ENCODE results near the gene APEH.
A peak's percentile ranks its signal among the peaks of the same experiment; 100 is the strongest.

APEH gene

DNA sequence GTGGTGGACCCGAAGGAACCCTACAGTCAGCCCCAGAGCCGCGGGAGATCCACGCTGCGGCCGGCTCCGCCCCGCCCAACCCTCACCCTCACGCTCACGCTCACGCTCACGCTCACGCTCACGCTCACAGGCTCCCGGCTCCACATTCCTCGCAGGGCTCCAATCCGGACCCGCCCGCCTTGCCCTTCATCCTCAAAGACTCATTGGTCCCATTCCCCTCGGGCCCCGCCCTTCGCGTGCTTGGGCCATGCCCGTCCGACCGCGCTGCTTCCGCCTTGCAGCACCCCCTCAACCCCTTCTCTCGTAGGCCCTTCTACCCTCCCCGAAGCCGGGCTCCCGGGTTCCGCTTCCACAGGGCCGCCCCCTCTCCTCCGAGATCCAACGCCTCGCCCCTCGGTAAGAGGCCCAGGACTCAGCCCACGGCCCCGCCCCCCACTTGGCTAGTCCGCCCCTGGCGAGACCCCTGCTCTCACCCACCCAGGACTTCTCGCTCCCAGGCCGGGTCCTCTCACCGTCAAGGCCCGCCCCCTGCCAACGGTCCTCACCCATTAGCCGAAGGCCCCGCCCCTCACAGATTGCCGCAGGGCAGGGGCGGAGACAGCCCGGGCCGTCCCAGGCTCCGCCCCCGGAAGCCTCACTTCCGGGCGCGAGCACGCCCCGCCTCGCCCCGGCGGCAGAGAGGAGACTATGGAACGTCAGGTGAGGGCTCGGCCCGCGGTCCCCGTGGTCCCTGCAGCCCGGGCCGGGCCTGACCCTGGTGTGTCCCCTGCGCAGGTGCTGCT lies at the start of gene APEH:
Gene APEH, plus strand, starts transcription at position 637 of the 782 bp plus-strand sequence. Its CDS starts 51 bp downstream, at position 688.
- peak; percentile 98 for DNase-seq

DNA sequence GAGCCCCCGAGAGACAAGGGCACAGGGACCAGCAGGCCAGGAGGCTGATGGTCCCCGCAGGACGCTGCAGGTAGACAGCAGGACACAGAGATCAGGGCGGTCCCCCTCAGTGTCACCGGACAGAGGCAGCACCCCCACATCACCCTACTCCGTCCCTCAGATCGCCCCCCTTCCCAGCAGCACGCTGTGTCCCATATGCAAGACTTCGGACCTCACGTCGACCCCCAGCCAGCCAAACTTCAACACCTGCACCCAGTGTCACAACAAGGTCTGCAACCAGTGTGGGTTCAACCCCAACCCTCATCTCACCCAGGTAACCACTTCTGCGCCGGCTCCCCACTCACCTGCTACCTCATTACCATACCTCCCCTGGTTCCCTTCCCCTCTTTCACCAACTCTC lies 49.1 kb upstream of the APEH start:
- DNase-seq, result no peak

DNA sequence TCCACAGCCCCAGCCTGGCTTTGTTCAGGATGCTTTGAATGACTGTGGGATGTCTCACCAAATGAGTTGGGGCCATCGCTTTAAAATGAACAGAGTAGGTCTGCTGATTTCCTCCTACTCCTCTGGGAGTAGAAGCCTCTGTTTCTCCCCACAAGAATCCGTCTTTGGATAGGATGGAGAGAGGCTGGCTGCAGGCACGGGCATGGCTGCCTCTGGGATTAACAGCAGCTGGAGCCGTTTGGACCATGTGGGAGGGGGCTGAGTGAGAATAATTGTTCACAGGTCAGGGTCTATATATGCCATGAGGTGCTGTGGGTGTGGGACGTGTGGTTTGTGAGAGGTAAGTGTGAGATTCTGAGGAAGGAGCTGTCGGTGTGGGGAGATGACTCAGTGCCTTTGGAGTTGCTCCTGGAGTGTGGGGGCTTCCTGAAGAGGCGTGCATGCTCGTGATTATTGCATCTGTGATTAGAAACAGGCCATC lies 48.0 kb upstream of the APEH start:
- peak; percentile 86 for DNase-seq

DNA sequence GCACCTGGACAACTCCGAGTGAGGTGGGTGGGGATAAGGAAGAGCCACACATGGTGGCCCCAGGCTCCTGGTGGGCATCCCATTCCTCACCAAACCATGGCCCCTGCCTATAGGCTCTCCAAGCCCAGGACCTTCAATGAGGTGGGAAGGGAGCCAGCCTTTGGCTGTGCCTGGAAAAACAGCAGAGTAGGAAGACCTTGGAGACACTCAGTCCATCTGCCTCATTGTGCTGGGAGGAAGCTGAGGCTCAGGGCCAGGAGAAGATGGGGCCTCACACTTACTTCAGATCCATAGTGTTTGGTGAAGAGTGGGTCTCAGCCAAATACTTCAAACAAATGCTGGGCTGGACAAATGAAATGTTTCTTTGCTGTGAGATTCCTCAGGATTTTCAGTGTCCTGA lies 47.4 kb upstream of the APEH start:
- DNase-seq, result no peak

DNA sequence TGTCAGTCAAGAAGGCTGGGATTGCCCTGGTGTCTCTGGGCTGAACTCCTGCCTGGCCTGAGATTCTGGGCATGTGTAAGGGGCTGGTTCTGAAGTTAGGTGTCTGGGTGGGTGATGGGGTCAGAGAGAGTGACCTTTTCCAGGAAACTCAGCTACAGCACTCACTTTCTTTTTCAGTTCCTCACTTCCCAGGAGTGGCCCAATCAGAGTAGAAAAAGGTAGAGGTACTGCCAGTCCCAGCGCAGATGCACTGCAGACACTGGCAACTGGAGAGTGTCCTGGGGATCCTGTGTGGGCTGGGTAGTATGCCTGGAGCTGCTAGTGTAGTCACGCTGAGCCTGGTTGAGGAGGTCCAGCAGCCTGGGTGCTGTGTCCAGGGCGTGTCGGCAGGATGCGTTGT lies 46.5 kb upstream of the APEH start:
- DNase-seq, result no peak

DNA sequence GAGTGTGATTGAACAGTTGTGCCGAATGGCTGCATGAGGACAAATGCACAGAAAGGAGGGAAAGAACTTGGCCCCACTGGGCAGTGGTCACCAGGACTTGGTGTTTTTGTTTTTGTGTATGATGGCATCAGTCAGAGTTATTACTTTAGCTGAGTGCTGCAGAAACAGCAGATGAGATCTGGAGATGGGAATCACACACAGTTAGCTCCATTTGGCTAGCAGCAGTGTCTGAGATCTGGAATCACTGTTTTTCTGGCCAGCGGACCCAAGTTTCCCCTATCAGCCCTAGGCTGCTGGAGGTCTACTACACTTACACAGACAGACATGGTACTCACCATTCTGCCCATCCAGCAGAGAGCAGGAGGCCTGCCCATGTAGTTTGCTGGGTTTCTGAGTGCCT lies 45.9 kb upstream of the APEH start:
- DNase-seq, result no peak

DNA sequence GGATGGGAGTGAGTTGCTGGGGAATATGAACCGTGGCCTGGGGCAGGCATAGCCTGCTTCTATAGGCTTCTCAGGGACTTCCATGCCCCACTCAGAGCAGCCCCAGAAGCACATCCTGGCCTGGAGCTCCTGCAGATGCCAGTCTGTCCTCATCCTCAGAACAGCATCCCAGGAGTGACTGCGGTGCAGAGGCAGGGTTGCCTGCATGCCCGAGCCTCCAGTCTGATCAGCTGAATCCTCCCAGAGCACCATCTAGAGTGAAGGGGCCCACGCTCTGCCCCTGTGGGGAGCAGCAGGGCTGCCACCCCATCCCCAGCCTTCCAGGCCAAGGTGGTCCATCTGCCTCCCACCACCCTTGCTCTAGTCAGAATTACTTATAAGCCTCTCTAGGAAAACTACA lies 44.7 kb upstream of the APEH start:
- DNase-seq, result no peak

DNA sequence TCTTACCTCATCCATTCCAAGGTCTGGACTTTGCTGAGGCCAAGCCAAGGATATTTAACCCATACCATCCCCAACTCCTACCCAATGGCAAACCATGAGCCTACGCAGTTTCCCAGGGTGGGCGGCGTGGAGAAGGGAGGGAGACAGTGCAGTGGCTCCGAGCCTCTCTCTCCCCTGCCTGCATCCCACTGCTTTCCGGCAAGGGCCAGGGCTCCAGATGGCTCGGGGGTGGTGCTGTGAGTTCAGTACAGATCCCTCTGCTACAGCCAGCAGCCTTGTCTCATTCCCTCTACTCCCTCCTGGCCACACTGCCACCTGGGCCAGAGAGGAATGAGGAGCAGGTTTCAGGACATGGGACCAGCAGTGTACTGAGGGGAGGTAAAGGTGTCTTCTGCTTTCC lies 44.3 kb upstream of the APEH start:
- no peak for DNase-seq

DNA sequence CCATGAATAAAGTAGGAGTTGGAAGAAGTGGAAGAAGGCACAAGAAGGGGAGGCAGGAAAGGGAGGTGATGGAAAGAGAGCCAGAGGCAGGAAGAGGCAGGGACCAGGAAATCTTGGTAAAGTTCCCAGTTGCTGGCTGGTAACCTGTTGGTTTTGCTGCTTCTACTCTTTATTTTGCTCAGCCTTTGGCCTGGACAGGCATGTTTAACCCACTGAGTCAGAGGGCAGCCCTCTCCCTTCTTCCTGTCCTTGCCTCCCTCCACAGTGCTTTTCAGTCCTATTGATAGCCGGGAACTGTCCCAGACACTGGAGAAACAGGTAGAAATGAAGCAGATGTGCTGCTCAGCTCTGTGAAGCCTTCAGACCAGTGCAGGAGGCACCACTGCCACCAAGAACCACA lies 43.4 kb upstream of the APEH start:
- no peak for DNase-seq

DNA sequence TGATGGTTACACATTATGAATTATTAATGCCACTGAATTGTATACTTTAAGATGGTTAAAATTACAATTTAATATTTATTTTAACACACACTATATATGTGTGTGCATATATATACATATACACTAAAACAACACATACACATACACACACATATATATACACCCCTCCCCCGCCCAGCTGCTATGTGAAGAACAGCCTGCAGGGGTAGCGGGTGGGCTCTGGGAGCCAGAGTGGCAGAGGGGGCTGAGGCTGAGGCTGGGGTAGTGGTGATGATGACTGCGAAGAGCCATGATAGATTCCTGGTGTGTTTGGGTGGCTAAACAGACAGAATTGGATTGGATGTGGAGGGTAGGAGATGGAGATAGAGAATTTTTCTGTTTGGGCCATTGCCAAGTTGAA lies 39.4 kb upstream of the APEH start:
- DNase-seq, result no peak

DNA sequence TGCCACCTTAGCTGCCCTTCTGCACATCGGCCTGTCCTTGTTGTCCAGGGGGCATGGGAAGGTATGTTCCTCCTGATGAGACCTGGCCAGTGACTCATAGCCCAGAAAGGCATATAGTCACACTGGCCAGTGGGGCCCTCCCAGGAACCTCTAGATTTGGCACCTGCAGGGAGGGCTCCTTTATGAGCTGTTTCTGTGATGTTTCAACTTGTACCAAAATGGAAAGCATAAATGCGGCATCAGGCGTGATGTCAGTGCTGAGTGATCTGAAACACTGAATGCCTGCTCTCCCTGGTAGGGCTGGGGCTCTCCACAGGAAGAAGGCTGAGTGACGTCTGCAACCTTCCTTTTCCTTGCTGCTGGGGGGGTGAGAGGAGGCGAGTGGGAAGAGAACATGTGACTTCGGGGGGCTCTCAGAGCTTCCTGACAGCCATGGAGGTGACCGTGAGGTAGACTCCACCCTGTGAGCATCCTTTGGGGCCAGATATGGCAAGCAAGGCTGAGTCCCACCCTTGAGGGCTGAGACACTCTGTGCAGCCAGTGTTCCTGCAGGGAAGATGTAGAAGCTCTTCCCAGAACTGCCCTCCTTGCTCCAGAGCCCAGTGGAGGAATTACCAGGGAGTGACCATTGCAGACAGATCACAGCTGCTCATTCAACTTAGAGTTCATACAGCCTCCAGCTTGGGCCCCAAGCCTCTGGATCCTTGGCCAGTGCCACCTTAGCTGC lies 37.1 kb upstream of the APEH start:
- DNase-seq, result no peak

DNA sequence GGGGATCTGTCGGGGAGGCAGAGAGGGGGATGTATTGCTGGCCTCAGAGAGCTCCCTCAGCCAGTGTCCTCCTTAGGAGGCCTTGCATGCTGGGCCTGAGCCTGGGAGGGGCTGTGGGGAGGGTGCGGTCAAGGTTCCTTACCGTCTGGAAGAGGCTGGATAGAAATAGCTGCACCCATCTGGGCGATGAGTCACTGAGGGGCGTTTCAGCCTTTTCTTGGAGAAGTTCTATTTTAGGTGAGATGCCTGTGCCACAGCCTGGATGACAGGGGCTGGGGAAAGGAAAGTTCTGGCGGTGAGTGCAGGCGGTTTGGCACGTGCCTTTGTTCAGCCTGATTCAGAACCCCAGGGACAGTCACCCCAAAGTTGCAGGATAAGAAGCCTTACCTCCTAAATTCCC lies 35.7 kb upstream of the APEH start:
- peak; percentile 78 for DNase-seq

DNA sequence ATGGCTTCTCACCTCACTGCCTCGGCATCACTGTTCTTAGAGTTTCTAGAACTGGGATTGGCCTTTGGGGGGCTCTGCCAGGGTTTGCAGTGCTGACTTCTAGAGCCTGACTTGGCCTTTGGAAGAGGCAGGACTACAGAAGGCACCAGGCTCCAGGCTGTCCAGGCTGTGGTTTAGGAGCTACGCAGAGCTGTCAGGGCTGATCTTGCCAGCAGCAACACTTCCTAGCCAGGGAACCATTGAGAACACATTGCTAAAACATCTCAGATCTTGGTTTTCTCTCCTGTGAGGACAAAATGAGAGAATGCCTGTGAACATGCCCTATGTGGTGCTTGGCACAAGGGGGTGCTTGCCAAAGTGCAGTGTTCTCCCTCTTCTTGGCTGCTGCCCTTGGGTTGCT lies 34.6 kb upstream of the APEH start:
- DNase-seq, result no peak

DNA sequence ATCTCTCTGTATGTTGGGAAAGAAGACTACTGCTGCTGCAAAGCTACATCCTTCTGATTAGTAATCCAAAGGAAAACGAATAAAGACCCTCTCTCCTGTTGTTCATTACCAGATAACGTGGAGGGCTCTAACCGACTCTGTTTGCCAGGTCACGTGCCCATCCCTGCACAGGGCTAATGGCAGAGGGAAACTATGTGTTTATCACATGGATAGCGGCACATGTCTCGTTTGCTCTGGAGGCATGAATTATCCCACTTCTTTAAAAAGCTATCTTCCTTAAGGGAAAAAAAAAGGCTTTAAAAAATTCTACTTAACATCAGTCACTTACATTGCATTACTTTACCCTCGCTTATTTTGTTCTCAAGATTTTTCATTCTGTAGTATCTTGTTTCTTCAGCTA lies 32.9 kb upstream of the APEH start:
- DNase-seq, result no peak

DNA sequence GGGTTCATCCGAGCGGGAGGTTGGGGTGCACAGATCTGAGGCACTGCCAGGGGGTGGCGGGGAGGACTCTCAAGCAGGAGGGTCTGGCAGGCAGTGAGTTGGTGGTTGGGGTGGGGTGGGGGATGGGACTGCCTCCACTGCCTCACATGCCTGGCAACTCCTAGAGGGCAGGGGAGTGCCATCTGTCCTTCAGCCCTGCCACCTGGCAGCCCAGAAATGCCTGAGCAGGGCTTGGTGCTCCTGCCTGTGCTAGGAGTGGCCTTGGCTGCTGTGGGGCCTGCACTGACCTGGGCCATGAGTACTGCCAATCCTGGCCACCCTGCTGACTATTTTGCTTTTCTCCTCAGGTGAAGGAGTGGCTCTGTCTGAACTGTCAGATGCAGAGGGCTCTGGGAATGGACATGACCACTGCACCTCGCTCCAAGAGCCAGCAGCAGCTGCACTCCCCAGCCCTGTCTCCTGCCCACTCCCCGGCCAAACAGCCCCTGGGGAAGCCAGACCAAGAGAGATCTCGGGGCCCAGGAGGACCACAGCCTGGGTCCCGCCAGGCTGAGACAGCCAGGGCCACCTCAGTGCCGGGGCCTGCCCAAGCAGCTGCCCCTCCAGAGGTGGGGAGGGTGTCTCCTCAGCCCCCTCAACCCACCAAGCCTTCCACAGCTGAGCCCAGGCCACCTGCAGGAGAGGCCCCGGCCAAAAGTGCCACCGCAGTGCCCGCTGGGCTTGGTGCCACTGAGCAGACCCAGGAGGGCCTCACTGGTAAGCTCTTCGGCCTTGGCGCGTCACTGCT lies 32.0 kb upstream of the APEH start:
- DNase-seq, result no peak

DNA sequence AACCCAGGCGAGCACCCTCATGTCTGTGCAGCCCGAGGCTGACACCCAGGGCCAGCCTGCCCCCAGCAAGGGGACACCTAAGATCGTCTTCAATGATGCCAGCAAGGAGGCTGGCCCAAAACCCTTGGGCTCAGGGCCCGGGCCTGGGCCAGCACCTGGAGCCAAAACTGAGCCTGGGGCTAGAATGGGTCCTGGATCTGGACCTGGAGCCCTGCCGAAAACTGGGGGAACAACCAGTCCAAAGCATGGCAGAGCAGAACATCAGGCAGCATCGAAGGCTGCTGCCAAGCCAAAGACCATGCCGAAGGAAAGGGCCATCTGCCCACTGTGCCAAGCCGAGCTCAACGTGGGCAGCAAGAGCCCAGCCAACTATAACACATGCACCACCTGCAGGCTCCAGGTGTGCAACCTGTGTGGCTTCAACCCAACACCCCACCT lies 31.4 kb upstream of the APEH start:
- DNase-seq, result no peak

DNA sequence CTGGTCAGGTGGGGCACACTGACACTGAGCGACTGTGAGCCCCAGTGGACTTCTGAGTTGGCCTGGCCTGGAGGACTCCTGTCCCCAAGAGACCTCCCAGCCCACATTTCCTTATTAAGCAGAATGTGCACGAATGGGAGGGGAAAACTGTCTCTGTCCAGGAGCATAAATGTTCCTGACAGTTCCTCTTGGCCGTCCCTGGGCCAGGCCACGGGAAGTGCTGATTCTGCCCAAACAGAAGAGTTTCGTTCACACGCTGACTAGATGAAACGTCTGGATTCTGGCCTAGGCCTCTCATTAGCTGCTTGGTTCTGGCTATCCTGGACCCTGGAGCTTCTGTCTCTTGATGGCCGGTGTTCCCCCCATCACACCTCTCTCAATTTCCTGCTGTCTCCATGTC lies 29.5 kb upstream of the APEH start:
- DNase-seq, result no peak

DNA sequence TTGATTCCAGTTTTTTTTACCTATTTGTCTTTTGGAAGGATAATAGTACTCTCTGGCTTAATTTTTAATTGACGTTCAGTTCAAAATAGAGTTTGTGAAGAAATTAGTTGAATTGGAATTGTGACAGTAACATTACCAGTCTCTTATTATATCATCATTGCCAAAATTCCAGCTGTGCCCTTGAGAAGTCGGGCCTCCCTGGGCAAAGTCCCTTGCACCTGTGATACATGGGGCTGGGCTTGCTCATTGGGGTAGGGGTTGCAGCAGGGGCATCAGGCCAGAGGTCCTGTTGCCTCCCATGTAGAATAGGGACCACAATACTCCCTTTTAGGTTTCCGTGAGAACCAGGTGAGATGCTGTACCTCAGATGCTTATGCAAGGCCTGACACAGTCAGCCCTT lies 27.9 kb upstream of the APEH start:
- DNase-seq, result no peak

DNA sequence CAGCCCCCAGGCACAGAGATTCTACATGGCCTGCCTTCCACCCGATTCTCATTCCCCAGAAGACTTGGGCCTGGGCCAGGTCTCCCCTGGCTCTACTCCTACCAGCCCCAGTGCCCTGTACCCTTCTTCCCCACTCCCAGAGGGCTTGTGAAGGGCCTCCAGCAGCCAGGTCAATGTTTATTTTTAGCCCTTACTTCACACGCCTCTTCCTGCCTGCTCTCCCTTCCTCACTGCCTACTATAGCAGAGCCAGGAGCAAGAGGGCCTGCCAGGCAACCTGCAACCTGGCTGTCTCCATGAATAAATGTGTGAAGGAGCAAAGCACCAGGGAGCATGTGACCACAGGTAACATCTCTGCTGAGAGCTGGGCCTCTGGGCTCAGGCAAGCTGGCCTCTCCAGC lies 26.4 kb upstream of the APEH start:
- DNase-seq, result no peak

DNA sequence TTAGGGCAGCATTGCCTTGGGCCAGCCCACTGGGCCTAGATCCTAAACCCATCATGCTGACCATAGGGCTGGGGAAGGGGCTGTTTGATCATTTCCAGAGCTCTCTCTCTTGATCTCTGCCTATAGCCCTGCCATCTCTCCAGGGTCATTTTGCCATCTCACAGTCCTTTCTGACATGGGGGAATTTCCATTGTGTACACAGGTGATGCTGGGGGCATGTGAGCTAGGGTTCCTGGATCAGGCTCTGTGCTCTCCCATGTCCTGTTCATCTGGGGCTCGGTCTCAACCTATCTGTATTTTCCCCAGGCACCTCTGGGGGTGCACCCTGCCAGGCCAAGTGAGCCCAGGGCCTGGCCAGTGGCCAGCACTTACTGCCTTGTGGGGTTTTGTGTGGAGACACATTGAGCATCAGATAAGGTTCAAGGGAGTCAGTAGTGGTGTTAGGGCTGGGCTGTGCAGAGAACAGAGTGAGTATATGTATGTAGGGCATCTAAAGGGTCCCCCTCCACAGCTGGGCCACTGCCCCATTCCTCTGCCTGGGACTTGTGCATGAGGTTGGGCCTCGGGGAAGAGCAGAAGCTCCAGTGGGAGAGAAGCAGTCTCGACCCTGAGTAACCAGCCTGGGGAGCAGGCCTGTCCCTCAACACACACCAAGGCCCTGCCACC lies 25.7 kb upstream of the APEH start:
- no peak for DNase-seq

DNA sequence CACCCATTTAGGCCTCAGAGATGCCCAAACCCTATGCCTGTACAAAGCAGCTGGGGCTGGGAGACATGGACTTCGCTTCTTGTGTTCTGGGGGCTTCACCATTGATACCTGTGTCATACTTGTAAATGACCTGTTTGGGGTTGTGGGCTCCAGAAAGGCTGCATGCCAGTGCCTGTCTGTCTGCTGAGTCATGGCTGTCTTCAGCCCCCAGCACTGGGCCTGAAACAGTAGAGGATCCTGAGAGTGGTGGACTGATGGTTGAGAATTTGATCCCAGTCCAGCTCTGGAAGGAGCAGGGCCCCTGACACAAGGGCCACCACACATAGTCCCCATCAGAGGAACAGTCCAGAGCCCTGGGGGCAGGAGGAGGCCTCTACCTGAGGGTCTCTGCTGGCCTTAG lies 24.6 kb upstream of the APEH start:
- peak; percentile 25 for DNase-seq

DNA sequence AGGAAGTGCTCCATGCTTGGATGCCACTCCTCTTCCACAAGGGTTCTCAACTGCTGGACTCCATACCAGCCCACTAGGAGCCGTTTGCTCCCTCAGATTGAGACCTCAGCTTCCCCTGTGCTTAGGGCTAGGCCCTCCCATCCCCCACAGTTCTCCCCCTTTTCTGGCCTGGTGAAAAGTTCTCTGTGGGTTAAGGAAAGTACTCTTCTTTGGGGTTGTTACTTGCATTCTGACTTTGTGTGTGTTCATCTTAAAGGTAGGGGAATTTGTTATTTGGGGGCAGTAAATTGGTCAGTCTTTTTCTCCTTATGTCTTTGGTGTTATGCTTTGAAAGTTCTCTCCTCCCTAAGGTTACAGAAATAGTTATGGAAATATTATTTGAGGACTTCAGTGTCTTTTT lies 24.0 kb upstream of the APEH start:
- no peak for DNase-seq

DNA sequence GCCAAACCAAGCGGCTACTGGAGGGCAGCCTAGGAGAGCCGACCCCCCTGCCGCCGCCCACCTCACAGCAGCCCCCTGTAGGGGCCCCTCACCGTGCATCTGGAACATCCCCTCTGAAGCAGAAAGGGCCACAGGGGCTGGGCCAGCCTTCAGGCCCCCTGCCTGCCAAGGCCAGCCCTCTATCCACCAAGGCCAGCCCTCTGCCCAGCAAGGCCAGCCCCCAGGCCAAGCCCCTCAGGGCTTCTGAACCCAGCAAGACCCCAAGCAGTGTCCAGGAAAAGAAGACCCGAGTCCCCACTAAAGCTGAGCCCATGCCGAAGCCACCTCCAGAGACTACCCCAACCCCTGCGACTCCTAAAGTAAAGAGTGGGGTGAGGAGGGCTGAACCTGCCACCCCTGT lies 23.5 kb upstream of the APEH start:
- DNase-seq, result no peak

Measured in fibroblast of skin of right biceps (primary cell).